ENCODE measurements around the gene XRCC5. TPM values are rescaled to one million over a fixed set of nuclear protein-coding genes. Genes with fewer than 3 reads are reported as not detected.

XRCC5 gene
- total and polyA plus RNA-seq, 2 of the 8 experiments (the other 6 are each of a cell fraction or from before 2014, with no cell fraction given): 308 to 644 TPM

DNA sequence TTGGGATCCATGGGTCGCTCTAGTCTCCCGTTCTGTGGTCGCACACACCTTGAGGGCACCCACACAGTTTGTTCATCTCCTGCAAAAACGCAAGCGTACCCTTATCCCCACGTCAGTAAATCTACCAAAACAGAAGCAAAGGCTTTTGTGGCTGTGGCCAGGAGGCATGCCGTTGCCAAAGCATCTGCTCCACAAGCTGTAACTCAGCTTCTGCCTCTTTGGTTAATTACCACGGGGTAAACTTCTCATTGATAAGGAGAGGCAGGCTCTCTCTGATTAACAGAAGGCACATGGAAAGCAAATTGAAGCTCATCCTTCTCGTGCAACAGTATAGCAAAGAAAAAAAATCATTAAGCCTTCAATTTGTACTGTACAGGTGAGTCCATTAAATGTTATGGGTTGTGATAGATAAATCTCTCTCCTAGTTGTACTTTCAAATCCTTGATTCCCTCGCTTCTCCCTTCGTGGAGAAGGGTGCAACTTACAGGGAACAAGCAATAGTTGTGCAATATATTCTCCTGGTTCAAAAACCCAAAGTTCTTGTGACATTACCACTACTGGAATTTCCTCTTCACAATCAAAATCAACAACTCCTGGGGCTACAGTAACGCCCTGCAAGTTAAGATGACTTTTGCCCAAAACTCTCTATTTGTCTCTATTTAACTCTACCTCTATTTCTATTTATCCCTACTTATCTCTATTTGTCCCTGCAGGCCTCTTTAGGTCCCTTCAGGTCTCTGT lies 37.9 kb upstream of the XRCC5 start (continued):
- no peak for TF ChIP-seq CREB1 (IDR thresholded peaks at IDR 0.05)
- no peak for TF ChIP-seq USF2 (IDR thresholded peaks at IDR 0.05; ENCODE audit: low read length)
- TF ChIP-seq RNF2 (IDR thresholded peaks at IDR 0.05; ENCODE audit: borderline replicate concordance, low read depth, low read length, missing control alignments, poor library complexity, severe bottlenecking): no peak
- no peak for TF ChIP-seq YY1 (IDR thresholded peaks at IDR 0.05; ENCODE audit: low read depth, low read length)
- no peak for TF ChIP-seq BACH1 (IDR thresholded peaks at IDR 0.05; ENCODE audit: low read length)
- TF ChIP-seq ZNF274 (IDR thresholded peaks at IDR 0.05; ENCODE audit: borderline replicate concordance, extremely low read depth, low read length): no peak
- TF ChIP-seq RFX5 (IDR thresholded peaks at IDR 0.05; ENCODE audit: borderline replicate concordance, low read depth, low read length): no peak
- TF ChIP-seq CBX5 (IDR thresholded peaks at IDR 0.05; ENCODE audit: low read depth, low read length): no peak

Measured in H1 (cell line).